Neural crest cell (in vitro differentiated cells): ENCODE data around the gene TMEM86A. TPM values are rescaled to one million over a fixed set of nuclear protein-coding genes. Genes with fewer than 3 reads are reported as not detected.
"Not testable (repeated sequence)": the region's sequence is repeated elsewhere in the genome, so short reads cannot be mapped to it uniquely, and the experiment has no call there.

ENCODE experiments used
- DNase-seq: peaks from one replicate; pipeline ENCODE4 v3.0.0; 2021; ENCODE audit warnings: low read depth, mixed read lengths, low spot score
- H3K27ac Mint-ChIP-seq: one replicate; pipeline ENCODE4 v1.8.0; 2021; ENCODE audit warnings: mild to moderate bottlenecking, mixed read lengths; ENCODE audit not compliant: unreplicated experiment
- H3K27me3 Mint-ChIP-seq: 2 replicates; pipeline ENCODE4 v1.8.0; 2021; ENCODE audit warnings: low read depth, mild to moderate bottlenecking, mixed read lengths
- H3K36me3 Mint-ChIP-seq: 2 replicates; pipeline ENCODE4 v1.8.0; 2021; ENCODE audit warnings: low read depth, mild to moderate bottlenecking, mixed read lengths
- H3K4me1 Mint-ChIP-seq: 2 replicates; pipeline ENCODE4 v1.8.0; 2021; ENCODE audit warnings: mixed read lengths
- H3K4me3 Mint-ChIP-seq: one replicate; pipeline ENCODE4 v1.8.0; 2021; ENCODE audit warnings: mild to moderate bottlenecking, mixed read lengths
- H3K9me3 Mint-ChIP-seq: 2 replicates; pipeline ENCODE4 v1.8.0; 2021; ENCODE audit warnings: mixed read lengths
- total RNA-seq: library from RNA; stranded (reverse); gene quantifications from 2 replicates; pipeline ENCODE4 v1.2.1, GENCODE V29; 2021
- TF ChIP-seq, protein P1 (sequence below): fragments of 200-600 bp; sonication (generic); conservative IDR thresholded peaks from 2 replicates; pipeline ENCODE4 v1.5.0; 2021; ENCODE audit warnings: antibody characterized with exemption, mild to moderate bottlenecking

Gene TMEM86A
- total RNA-seq, 1 donor from 2014 or later = 1.7 TPM

DNA sequence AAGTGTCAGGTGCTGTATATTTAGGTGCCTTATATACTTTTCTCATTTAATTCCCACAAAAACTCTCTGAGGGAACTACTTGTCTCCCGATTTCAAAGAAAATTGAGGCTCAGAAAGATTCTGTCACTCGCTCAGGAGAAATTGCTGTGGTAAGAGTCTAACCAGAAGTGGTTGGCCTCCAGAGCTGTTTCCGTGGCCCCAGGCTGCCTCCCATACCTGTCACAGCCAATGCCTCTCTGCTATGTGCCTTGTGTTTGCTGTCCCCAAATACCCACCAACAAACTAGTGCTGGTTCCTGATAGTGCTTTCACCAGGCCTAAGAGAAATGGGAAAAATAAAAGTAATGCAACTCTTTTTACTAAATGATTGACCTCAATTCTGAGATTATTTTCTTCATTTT, 21.0 kb upstream of the TMEM86A start:
- no peaks in the 10 kb centered on the region for H3K9me3 Mint-ChIP-seq
- no peaks in the 10 kb centered on the region for H3K4me1 Mint-ChIP-seq
- no peaks in the 10 kb centered on the region for H3K27me3 Mint-ChIP-seq

DNA sequence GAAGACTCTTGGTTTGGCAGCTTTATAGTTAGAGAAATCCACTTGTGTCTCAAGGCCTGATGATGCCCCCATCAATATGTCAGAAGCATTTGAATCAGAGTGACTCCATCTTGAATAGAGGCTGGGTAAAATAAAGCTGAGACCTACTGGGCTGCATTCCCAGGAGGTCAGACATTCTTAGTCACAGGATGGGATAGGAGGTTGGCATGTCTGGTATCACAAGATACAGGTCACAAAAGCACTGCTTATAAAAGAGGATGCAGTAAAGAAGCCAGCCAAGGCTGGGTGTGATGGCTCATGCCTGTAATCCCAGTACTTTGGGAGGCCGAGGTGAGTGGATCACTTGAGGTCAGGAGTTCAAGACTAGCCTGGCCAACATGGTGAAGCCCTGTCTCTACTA, 16.6 kb upstream of the TMEM86A start:
- H3K36me3 Mint-ChIP-seq, H3K9me3 Mint-ChIP-seq, H3K4me3 Mint-ChIP-seq, DNase-seq, H3K27ac Mint-ChIP-seq, H3K27me3 Mint-ChIP-seq: not testable (repeated sequence)
- peaks cover 21% of the 10 kb centered on the region for H3K4me1 Mint-ChIP-seq

More for the DNA sequence above, 21.0 kb upstream of the TMEM86A start:
- Mint-ChIP-seq H3K36me3 (no peaks in the 10 kb centered on the region), H3K27ac (no peak overlapping the region), H3K4me3 (no peak overlapping the region)
- DNase-seq = no peak
- TF ChIP-seq, protein P1, sequence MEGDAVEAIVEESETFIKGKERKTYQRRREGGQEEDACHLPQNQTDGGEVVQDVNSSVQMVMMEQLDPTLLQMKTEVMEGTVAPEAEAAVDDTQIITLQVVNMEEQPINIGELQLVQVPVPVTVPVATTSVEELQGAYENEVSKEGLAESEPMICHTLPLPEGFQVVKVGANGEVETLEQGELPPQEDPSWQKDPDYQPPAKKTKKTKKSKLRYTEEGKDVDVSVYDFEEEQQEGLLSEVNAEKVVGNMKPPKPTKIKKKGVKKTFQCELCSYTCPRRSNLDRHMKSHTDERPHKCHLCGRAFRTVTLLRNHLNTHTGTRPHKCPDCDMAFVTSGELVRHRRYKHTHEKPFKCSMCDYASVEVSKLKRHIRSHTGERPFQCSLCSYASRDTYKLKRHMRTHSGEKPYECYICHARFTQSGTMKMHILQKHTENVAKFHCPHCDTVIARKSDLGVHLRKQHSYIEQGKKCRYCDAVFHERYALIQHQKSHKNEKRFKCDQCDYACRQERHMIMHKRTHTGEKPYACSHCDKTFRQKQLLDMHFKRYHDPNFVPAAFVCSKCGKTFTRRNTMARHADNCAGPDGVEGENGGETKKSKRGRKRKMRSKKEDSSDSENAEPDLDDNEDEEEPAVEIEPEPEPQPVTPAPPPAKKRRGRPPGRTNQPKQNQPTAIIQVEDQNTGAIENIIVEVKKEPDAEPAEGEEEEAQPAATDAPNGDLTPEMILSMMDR = no peak

- DNase-seq = no peak
- TF ChIP-seq, protein P1 = no peak
- Mint-ChIP-seq H3K4me3 (no peak overlapping the region), H3K9me3 (no peaks in the 10 kb centered on the region), H3K27ac (no peak overlapping the region), H3K4me1 (peaks cover 21% of the 10 kb centered on the region), H3K27me3 (no peaks in the 10 kb centered on the region), H3K36me3 (no peaks in the 10 kb centered on the region)
Observed at GRCh38 chr11:18682466-18682865, 16.1 kb upstream of the TMEM86A start.

DNA sequence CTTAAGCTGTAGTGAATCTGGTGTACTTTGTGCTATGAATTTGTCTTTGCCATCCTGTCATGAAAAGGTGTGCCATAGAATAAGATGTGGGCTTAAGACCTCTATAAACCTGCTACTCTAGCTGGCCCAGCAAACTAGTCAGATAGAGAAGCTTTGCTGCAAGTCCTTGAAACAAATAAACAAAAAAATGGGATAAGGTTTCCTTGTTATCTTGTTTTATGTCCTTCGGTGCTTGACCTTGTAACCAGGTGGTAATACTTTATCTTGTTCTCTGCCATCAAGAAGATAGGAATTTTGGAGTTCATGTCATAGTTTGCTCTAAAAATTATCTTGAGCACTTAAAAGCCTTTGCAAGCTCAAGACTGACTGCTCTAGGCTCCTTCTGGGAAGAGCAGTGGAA, 14.3 kb upstream of the TMEM86A start:
- H3K4me3 Mint-ChIP-seq = no peak overlapping the region
- H3K27ac Mint-ChIP-seq = no peak overlapping the region
- no peak for DNase-seq
- TF ChIP-seq, protein P1 = no peak
- H3K36me3 Mint-ChIP-seq = no peaks in the 10 kb centered on the region
- no peaks in the 10 kb centered on the region for H3K27me3 Mint-ChIP-seq
- H3K4me1 Mint-ChIP-seq = peaks cover 21% of the 10 kb centered on the region
- no peaks in the 10 kb centered on the region for H3K9me3 Mint-ChIP-seq

- H3K27me3 Mint-ChIP-seq = peaks cover 27% of the 10 kb centered on the region
- not testable (repeated sequence) for H3K4me1 Mint-ChIP-seq, H3K36me3 Mint-ChIP-seq, H3K27ac Mint-ChIP-seq, H3K9me3 Mint-ChIP-seq, DNase-seq, H3K4me3 Mint-ChIP-seq
Observed at GRCh38 chr11:18691467-18692140, 7.0 kb upstream of the TMEM86A start.

DNA sequence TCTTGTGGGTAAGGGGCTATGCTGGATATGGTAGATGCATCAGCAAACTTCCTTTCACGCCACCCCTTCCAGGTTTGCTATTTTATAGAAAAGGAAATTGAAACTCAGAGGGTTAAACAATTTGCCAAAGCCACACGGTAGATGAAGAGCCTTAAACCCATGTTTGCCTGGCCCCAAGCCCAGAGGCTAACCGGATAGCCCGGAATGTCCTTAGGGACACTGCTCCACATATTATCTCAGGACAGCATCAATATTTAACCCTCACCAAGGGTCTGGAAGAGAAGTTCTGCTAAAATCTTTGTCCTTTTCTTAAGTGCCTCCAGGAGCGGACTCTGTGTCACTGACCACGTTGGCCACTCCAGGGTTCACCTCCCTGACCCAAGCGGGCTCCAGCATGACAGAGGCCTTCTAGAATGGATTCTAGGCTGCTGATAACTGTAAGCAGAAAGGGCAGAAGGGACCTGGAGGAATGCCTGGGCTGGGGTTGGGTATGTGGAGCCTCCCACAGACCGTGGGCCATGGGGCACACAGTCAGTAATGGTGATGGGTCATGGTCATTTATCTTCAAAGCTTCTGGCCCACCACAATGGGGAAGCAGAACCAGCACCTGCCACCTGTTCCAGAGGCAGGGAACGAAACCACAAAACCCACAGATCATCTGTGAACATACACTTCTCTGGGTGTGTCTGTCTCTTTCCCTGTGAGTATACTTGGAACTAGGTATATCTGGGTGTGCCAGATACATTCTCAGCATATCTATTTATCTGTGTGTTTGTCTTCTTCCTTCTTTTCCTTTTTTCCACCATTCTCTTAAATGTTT, 5.4 kb upstream of the TMEM86A start:
- H3K4me1 Mint-ChIP-seq = peaks cover 3% of the 10 kb centered on the region
- no peaks in the 10 kb centered on the region for H3K36me3 Mint-ChIP-seq
- H3K4me3 Mint-ChIP-seq = no peak overlapping the region
- DNase-seq = no peak
- no peak overlapping the region for H3K27ac Mint-ChIP-seq
- no peaks in the 10 kb centered on the region for H3K9me3 Mint-ChIP-seq
- TF ChIP-seq, protein P1 = no peak
- H3K27me3 Mint-ChIP-seq = peaks cover 42% of the 10 kb centered on the region
